Measurements from ENCODE around the gene ABTB2. TPM values are rescaled to one million over a fixed set of nuclear protein-coding genes. Genes with fewer than 3 reads are reported as not detected.

ABTB2 gene
- total RNA-seq, 2 experiments from 2014 or later: 0.97 TPM

DNA sequence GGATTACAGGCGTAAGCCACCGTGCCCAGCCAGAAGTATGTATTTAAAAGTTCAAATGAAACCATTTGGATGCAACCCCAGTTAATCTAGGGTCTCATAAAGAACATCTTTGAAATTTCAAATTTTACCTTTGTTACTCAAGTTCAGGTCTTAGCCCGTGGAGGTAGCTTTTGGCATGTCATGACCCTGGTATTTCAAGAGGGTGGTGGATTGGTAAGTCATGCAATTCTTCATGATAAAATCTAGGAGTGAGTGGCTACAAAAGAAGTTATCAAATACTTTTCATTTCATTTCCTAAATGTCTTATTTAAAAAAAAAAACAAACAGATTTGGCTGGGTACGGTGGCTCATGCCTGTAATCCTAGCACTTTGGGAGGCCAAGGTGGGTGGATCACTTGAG is 80.6 kb downstream of the ABTB2 start:
- peaks cover 4% of the 10 kb centered on the region for H3K27me3 Mint-ChIP-seq (ENCODE audit: low read depth)
- H3K4me1 Mint-ChIP-seq (ENCODE audit: low read depth): no peaks in the 10 kb centered on the region
- no peak for ATAC-seq
- H3K9me3 Mint-ChIP-seq (ENCODE audit: insufficient read depth): no peaks in the 10 kb centered on the region
- H3K4me3 Mint-ChIP-seq: no peak overlapping the region
- no peaks in the 10 kb centered on the region for H3K36me3 Mint-ChIP-seq (ENCODE audit: low read depth)
- ChIA-PET CTCF (no interaction called here), POLR2A (interaction anchor here (0.7 kb wide), 1 partner anchor 80 kb away, joined by 3 read pairs; no protein-coding TSS in a partner anchor)
- no peak for DNase-seq
- H3K27ac Mint-ChIP-seq: no peak overlapping the region

DNA sequence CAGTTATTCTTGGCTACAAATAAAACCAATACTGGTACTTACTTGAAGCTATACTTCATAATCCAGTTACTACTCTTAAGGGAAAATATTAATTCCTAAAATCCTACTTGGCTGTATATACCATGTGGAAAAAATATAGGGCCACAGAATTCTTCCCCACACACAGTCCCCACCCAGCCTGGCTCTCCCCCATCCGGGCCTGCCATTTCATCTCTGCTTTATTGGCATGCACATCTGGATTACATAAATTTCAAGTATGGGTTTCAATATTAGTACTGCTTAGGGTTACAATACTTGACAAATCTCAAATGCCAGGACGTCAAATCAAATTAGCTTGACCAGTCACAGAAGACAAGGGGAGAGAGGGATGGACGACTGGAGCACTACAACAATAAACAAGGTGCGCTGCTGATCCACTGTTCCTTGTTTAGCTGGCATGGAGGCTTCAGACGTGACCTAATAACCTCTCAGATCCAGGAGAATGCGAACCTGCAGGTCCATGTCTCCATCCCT is 81.4 kb downstream of the ABTB2 start:
- Mint-ChIP-seq H3K9me3 (ENCODE audit: insufficient read depth) (no peaks in the 10 kb centered on the region), H3K27me3 (ENCODE audit: low read depth) (peaks cover 4% of the 10 kb centered on the region), H3K36me3 (ENCODE audit: low read depth) (no peaks in the 10 kb centered on the region), H3K4me1 (ENCODE audit: low read depth) (no peaks in the 10 kb centered on the region), H3K4me3 (no peak overlapping the region), H3K27ac (no peak overlapping the region)
- ATAC-seq (no peak), DNase-seq (no peak)
- POLR2A ChIA-PET: no interaction called here
- CTCF ChIA-PET: no interaction called here

DNA sequence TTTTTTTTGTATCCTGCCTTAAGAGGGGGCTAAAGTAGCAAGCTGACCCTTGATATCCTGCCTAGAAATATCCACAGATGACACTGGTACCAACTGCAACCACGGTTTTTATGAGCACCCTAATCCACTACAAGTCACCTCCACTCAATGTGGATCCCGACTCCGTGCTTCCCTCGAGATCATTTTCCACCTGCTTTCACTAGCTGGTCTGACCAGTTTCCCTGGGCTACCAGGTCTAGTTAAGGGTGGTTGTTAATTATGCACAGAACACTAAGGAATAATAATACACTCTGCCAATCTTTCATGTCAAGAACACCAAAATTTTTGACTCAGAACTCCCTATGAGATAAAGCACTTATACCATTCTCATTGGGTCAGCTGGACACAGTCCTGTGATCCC is 82.3 kb downstream of the ABTB2 start:
- Mint-ChIP-seq H3K9me3 (ENCODE audit: insufficient read depth) (no peaks in the 10 kb centered on the region), H3K27ac (no peak overlapping the region), H3K4me3 (no peak overlapping the region), H3K4me1 (ENCODE audit: low read depth) (no peaks in the 10 kb centered on the region), H3K27me3 (ENCODE audit: low read depth) (peaks cover 7% of the 10 kb centered on the region), H3K36me3 (ENCODE audit: low read depth) (no peaks in the 10 kb centered on the region)
- ChIA-PET POLR2A (no interaction called here), CTCF (interaction anchor here (0.7 kb wide), 1 partner anchor 26 kb away, joined by 3 read pairs; no protein-coding TSS in a partner anchor)
- no peak for ATAC-seq
- DNase-seq: no peak

DNA sequence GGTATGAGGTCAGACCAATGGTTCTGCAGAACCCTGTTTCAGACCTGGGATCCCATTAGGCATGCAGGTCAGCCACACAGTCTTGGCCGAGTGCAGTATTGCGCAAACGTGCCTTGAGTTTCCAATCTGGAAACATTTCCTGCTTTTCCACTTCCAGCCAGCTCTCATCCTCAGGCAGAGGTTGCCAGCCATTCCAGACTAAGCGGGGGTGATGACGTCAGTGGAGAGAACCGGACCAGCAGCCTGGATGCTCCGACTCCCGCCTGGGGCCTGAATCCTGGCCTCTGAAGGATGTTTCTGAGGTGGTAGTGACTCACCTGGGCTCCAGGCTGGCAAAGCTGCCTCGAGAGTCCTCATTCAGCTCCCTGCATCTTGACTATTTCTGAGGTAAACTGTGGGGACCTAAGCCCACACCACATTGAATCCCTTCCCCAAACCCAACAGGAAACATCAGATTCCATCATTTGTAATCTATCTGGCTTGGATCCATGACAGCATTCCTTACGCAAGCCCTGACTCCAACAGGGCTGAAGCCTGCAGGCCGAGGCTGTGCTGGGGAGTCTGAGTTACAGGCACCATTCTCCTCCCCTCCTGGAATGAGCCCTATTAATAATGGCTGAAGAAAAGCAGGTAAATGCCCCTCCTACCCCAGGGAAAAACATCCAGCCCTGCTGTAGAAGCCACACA is 83.0 kb downstream of the ABTB2 start:
- Mint-ChIP-seq H3K4me3 (no peak overlapping the region), H3K27ac (no peak overlapping the region), H3K27me3 (ENCODE audit: low read depth) (peaks cover 7% of the 10 kb centered on the region), H3K9me3 (ENCODE audit: insufficient read depth) (no peaks in the 10 kb centered on the region), H3K4me1 (ENCODE audit: low read depth) (no peaks in the 10 kb centered on the region), H3K36me3 (ENCODE audit: low read depth) (no peaks in the 10 kb centered on the region)
- no peak for ATAC-seq
- ChIA-PET CTCF (no interaction called here), POLR2A (no interaction called here)
- no peak for DNase-seq

DNA sequence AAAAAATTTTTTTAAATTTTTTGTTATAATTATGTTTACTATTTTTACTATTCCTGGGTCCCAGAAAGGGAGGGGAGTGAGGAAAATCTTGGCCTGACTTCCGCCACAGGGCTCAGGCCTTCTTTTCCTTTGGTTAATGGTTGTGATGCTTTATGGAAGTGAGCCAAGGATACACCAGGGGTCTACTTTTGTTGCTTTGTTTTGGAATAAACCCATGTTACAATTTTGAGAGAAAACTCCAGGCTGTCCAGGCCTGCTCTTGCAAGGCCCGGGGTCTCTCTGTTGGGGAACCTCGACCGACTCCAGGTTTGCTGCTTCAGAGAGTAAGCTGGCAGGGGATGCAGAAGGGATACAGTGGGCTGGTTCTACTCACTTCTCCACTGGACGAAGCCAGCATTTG is 84.7 kb downstream of the ABTB2 start:
- no peak overlapping the region for H3K4me3 Mint-ChIP-seq
- H3K4me1 Mint-ChIP-seq (ENCODE audit: low read depth): peaks cover 4% of the 10 kb centered on the region
- DNase-seq: no peak
- ChIA-PET CTCF (no interaction called here), POLR2A (no interaction called here)
- no peak for ATAC-seq
- no peak overlapping the region for H3K27ac Mint-ChIP-seq
- peaks cover 7% of the 10 kb centered on the region for H3K27me3 Mint-ChIP-seq (ENCODE audit: low read depth)
- no peaks in the 10 kb centered on the region for H3K36me3 Mint-ChIP-seq (ENCODE audit: low read depth)
- no peaks in the 10 kb centered on the region for H3K9me3 Mint-ChIP-seq (ENCODE audit: insufficient read depth)

DNA sequence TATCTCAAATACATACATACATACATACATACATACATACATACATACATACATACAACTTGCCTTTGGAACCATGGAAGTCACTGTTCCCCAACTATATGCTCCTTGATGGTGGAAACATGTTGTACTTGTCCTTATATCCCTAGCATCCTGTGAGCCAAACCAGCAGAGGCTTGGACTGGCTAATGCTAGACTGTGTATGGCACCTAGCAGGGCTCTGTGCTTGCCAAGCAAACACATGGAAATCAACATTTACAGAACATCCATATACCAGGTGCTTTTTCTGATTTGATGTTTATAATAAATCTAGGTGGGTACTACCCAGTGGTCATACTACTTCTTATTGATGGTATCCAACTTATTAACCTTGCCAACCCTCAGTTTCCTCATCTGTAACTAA is 86.1 kb downstream of the ABTB2 start:
- H3K9me3 Mint-ChIP-seq (ENCODE audit: insufficient read depth): no peaks in the 10 kb centered on the region
- DNase-seq: no peak
- ChIA-PET POLR2A (interaction anchor here (0.7 kb wide), 1 partner anchor 10 kb away, joined by 4 read pairs; no protein-coding TSS in a partner anchor), CTCF (no interaction called here)
- H3K4me3 Mint-ChIP-seq: no peak overlapping the region
- H3K27ac Mint-ChIP-seq: no peak overlapping the region
- H3K36me3 Mint-ChIP-seq (ENCODE audit: low read depth): no peaks in the 10 kb centered on the region
- H3K27me3 Mint-ChIP-seq (ENCODE audit: low read depth): peaks cover 11% of the 10 kb centered on the region
- no peak for ATAC-seq
- peaks cover 7% of the 10 kb centered on the region for H3K4me1 Mint-ChIP-seq (ENCODE audit: low read depth)

DNA sequence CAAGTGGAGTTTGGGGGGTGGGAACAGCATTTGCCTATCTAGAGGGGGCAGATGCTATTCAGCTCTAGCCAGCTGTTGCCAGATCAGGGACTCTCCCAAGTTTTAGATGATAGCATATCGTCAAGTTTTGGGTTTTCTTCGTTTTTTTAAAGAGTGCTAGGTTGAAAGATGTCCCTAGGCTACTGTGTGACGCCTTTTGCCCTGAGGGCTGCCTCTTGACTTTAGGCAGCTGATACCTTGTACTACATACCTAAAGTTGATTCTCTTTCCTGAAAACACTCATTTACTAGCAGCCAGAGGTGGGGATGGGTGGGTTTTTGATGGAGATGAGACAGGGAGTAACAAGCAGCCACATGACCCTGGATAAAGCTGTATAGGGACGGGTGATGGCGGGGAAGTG is 87.1 kb downstream of the ABTB2 start:
- POLR2A ChIA-PET: no interaction called here
- no peak overlapping the region for H3K4me3 Mint-ChIP-seq
- H3K27me3 Mint-ChIP-seq (ENCODE audit: low read depth): peaks cover 11% of the 10 kb centered on the region
- ATAC-seq (no peak), DNase-seq (no peak)
- H3K36me3 Mint-ChIP-seq (ENCODE audit: low read depth): no peaks in the 10 kb centered on the region
- peaks cover 15% of the 10 kb centered on the region for H3K4me1 Mint-ChIP-seq (ENCODE audit: low read depth)
- CTCF ChIA-PET: no interaction called here
- no peaks in the 10 kb centered on the region for H3K9me3 Mint-ChIP-seq (ENCODE audit: insufficient read depth)
- no peak overlapping the region for H3K27ac Mint-ChIP-seq

DNA sequence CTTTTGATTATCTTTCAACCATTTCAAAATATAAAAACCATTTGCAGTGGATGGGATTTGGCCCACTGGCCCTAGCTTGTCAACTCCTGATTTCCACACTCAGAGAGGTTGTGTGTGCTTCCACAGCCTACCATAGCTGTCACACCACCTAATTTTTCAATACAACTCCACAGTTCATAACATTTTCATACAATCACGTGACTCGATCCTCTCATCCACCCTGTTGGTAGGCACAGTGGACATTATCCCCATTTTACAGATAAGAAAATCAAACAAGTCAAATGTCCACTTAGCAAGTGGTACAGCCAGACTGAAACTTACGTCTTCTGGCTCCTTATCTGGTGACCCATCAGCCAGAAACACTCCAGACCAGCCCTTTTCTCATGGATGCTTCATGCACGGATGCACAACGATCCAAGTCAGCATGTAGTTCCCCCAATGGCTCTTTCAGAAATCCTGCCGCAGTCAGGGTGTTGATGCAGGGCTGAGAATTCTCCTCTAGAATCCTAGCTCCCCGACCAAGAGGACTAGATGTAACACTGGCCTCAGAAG is 88.0 kb downstream of the ABTB2 start:
- no peaks in the 10 kb centered on the region for H3K36me3 Mint-ChIP-seq (ENCODE audit: low read depth)
- H3K4me3 Mint-ChIP-seq: no peak overlapping the region
- no peak overlapping the region for H3K27ac Mint-ChIP-seq
- no peaks in the 10 kb centered on the region for H3K9me3 Mint-ChIP-seq (ENCODE audit: insufficient read depth)
- CTCF ChIA-PET: no interaction called here
- no peak for DNase-seq
- no peak for ATAC-seq
- POLR2A ChIA-PET: no interaction called here
- peaks cover 15% of the 10 kb centered on the region for H3K4me1 Mint-ChIP-seq (ENCODE audit: low read depth)
- peaks cover 7% of the 10 kb centered on the region for H3K27me3 Mint-ChIP-seq (ENCODE audit: low read depth)

DNA sequence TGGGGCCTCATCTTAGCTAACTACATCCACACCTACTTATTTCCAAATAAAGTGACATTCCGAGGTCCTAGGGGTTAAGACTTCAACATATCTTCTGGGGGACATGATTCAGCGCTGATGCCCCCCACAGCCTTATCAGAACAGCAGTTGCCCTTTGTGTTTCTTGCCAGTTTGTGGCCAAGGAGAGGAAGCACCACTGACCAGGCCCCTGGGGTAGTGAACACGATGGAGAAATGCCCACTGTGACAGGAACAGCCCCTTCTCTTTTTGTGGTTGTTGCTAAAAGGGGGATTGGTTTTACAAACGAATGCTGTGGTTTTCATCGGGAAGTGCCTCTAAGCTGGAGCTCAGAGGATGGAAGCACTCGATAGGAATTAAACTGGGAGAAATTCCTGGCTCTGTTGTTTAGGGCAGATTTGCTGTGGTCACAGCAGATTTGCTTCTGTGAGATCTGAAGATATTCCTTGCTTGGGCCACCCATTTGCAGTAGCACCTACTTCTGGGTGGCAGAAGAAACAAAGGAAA is 88.8 kb downstream of the ABTB2 start:
- Mint-ChIP-seq H3K27me3 (ENCODE audit: low read depth) (peaks cover 7% of the 10 kb centered on the region), H3K36me3 (ENCODE audit: low read depth) (no peaks in the 10 kb centered on the region), H3K4me1 (ENCODE audit: low read depth) (peaks cover 15% of the 10 kb centered on the region), H3K9me3 (ENCODE audit: insufficient read depth) (no peaks in the 10 kb centered on the region), H3K27ac (no peak overlapping the region), H3K4me3 (no peak overlapping the region)
- POLR2A ChIA-PET: no interaction called here
- ATAC-seq: no peak
- CTCF ChIA-PET: no interaction called here
- DNase-seq: no peak

DNA sequence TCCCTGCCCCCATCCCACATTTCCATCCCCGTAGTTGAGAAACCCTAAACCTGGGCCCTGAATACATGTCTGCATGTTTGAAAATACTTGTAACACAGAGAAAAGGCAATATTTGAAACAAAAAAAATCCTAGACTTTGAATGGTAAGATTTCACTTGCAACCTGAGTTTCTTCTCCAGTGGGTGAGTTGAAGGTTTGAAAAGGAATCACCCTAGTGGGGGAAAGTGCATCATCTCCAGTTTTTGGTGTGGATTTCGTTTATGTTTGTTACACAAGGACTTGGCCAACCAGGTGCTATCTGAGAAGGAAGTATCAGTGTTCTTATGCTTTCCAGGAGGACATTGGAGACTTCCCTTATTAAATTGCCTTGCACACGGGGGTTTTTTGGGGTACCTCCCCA is 90.4 kb downstream of the ABTB2 start:
- no peaks in the 10 kb centered on the region for H3K36me3 Mint-ChIP-seq (ENCODE audit: low read depth)
- no peaks in the 10 kb centered on the region for H3K9me3 Mint-ChIP-seq (ENCODE audit: insufficient read depth)
- ATAC-seq (no peak), DNase-seq (no peak)
- no peak overlapping the region for H3K27ac Mint-ChIP-seq
- no peak overlapping the region for H3K4me3 Mint-ChIP-seq
- peaks cover 18% of the 10 kb centered on the region for H3K4me1 Mint-ChIP-seq (ENCODE audit: low read depth)
- ChIA-PET CTCF (no interaction called here), POLR2A (no interaction called here)
- peaks cover 10% of the 10 kb centered on the region for H3K27me3 Mint-ChIP-seq (ENCODE audit: low read depth)

DNA sequence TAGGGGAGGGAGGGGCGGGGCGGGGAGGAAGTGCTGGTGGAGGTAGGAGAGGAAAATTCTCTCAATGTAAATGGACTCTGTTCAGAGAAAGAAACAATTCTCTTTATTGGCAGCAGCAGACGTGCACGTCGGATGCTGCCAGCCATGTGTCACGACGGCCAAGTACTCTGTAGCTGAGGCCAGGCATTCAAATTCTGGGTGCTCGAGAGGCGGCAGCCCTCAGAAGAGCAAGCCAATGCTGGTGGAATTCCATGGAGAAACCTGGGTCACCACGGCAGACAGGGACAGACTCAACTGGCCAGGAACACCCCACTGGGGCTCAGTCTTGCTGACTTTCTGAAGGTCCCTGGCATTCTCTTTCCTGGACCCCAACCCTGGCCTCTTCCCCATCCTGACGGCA is 90.8 kb downstream of the ABTB2 start:
- no peak overlapping the region for H3K27ac Mint-ChIP-seq
- POLR2A ChIA-PET: no interaction called here
- peaks cover 12% of the 10 kb centered on the region for H3K27me3 Mint-ChIP-seq (ENCODE audit: low read depth)
- DNase-seq (no peak), ATAC-seq (no peak)
- H3K4me3 Mint-ChIP-seq: no peak overlapping the region
- no peaks in the 10 kb centered on the region for H3K36me3 Mint-ChIP-seq (ENCODE audit: low read depth)
- H3K4me1 Mint-ChIP-seq (ENCODE audit: low read depth): peaks cover 18% of the 10 kb centered on the region
- H3K9me3 Mint-ChIP-seq (ENCODE audit: insufficient read depth): no peaks in the 10 kb centered on the region
- CTCF ChIA-PET: no interaction called here

DNA sequence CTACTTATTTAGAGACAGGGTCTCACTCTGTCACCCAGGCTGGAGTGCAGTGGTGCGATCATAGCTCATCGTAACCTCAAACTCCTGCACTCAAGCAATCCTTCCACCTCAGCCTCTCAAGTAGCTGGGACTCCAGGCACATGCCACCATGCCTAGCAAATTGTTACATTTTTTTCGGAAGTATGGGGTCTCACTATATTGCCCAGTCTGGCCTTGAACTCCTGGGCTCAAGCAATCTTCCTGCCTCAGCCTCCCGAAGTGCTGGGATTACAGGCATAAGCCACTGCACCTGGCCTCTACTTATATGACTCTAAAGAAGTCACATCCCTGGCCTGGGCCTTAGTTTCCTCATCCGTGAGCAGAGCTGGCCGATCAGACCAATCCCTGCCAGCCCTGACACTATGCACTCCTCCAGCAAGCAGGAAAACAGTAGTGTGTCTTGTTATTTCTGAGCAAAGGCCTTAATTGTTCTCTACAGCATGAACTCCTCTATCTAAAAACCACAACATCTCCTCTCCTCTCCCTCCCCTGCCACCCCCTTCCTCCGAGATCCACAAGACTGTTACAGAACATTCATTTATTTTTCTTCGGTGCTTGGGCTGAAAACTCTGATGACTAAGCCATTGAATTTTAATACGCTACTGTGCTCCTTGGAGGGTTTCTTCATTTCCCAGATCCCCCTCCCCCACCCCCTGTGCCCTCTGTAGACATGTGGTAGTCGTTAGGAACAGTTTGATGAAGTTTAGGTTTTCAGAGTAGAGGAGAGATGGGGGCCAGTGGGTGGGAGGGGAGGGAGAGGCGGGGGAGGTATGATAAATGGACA is 91.5 kb downstream of the ABTB2 start:
- ChIA-PET POLR2A (no interaction called here), CTCF (interaction anchor here (1.1 kb wide), 1 partner anchor 92 kb away, joined by 3 read pairs; no protein-coding TSS in a partner anchor)
- Mint-ChIP-seq H3K27me3 (ENCODE audit: low read depth) (peaks cover 12% of the 10 kb centered on the region), H3K4me1 (ENCODE audit: low read depth) (peaks cover 18% of the 10 kb centered on the region), H3K36me3 (ENCODE audit: low read depth) (no peaks in the 10 kb centered on the region), H3K9me3 (ENCODE audit: insufficient read depth) (no peaks in the 10 kb centered on the region), H3K27ac (peak overlapping the region; percentile 43), H3K4me3 (no peak overlapping the region)
- ATAC-seq (no peak), DNase-seq (no peak)

Measured in activated CD8-positive, alpha-beta T cell treated with anti-CD3 and anti-CD28 coated beads, Interleukin-2, amount 10 ng/mL, durations not matched to agents 7 days and 5 days (primary cell).